CD4-positive, alpha-beta T cell (primary cell): ENCODE measurements around the gene EHMT2. TPM values are rescaled to one million over a fixed set of nuclear protein-coding genes. Genes with fewer than 3 reads are reported as not detected.

Source experiments
- ATAC-seq: fragments of 200-7000 bp; cut with Tn5 transposase; one replicate; pipeline ENCODE4 v1.10.0; 2022; ENCODE audit warnings: mild to moderate bottlenecking; ENCODE audit not compliant: poor library complexity
- CTCF ChIA-PET: fragments of 350-600 bp; sonication (Branson Sonifier 250); formaldehyde crosslinking; loops from one replicate; lab custom pipeline; 2021; ENCODE audit warnings: antibody characterized with exemption, inconsistent platforms; lab: Charles Lee
- POLR2A ChIA-PET: fragments of 350-600 bp; sonication (Branson Sonifier 250); formaldehyde crosslinking; loops from one replicate; lab custom pipeline; 2021; ENCODE audit warnings: antibody characterized with exemption, inconsistent platforms; lab: Charles Lee
- DNase-seq, 14 experiments: peaks; one replicate each; pipeline ENCODE4 v3.0.0-alpha.2; 2013 to 2020; ENCODE audit warnings: mixed read lengths in 2 of 14
- H3K27ac ChIP-seq, 2 donors: one replicate each; pipeline versions ENCODE4 v1.5.1 to v1.7.0; 2013; ENCODE audit warnings: low read length in 2 of 2, low read depth in 1 of 2, mild to moderate bottlenecking in 1 of 2
- H3K27me3 ChIP-seq, 2 experiments: 1 replicate in 1 of 2; 2 replicates in 1 of 2; pipeline versions ENCODE4 v1.6.1 to v1.7.0; 2013; ENCODE audit warnings: low read length in 2 of 2, control low read depth in 1 of 2, mild to moderate bottlenecking in 1 of 2, moderate library complexity in 1 of 2; ENCODE audit not compliant: insufficient read depth in 2 of 2, control insufficient read depth in 1 of 2
- H3K36me3 ChIP-seq: one replicate; pipeline ENCODE4 v1.6.1; 2013; ENCODE audit warnings: low read length, control low read depth; ENCODE audit not compliant: insufficient read depth
- H3K4me1 ChIP-seq: one replicate; pipeline ENCODE4 v1.6.1; 2013; ENCODE audit warnings: low read length, control low read depth; ENCODE audit not compliant: insufficient read depth
- H3K4me3 ChIP-seq: one replicate; pipeline ENCODE4 v1.5.1; 2013; ENCODE audit warnings: mild to moderate bottlenecking, low read length, moderate library complexity
- H3K9me3 ChIP-seq, 2 experiments: 1 replicate in 1 of 2; 2 replicates in 1 of 2; pipeline versions ENCODE4 v1.6.1 to v1.7.0; 2013; ENCODE audit warnings: low read length in 2 of 2, mild to moderate bottlenecking in 2 of 2, control low read depth in 1 of 2, moderate library complexity in 1 of 2; ENCODE audit not compliant: control insufficient read depth in 1 of 2, insufficient read depth in 1 of 2
- H3K27ac Mint-ChIP-seq: one replicate; pipeline ENCODE4 v1.8.0; 2020; ENCODE audit warnings: mixed read lengths
- H3K27me3 Mint-ChIP-seq: one replicate; pipeline ENCODE4 v1.8.0; 2021; ENCODE audit warnings: mixed read lengths
- H3K36me3 Mint-ChIP-seq: one replicate; pipeline ENCODE4 v1.8.0; 2021; ENCODE audit warnings: low read depth, mixed read lengths
- H3K4me1 Mint-ChIP-seq: one replicate; pipeline ENCODE4 v1.8.0; 2021; ENCODE audit warnings: low read depth, mixed read lengths
- H3K4me3 Mint-ChIP-seq: one replicate; pipeline ENCODE4 v1.8.0; 2020; ENCODE audit warnings: mild to moderate bottlenecking, mixed read lengths
- H3K9me3 Mint-ChIP-seq: one replicate; pipeline ENCODE4 v1.8.0; 2020; ENCODE audit warnings: mixed read lengths
- CTCF ChIP-seq: fragments of 200-600 bp; IDR thresholded peaks from one replicate; pipeline ENCODE4 v1.8.0; 2022; ENCODE audit warnings: antibody characterized with exemption, mild to moderate bottlenecking
- intact Hi-C, 2 experiments: fragments of 100-400 bp; cut with DNase I in 1 of 2; cut with micrococcal nuclease in 1 of 2; formaldehyde crosslinking; loops; one replicate each; pipeline versions ENCODE4 v1.15.1 to v1.9.0; 2023 to 2025; cut with DNase I, micrococcal nuclease
- total RNA-seq, 174 experiments: library from RNA in 2 of 174; stranded (reverse) in 2 of 174; gene quantifications; one replicate each; pipeline ENCODE4 v1.2.3 and lab custom pipeline; 2021 to 2026

EHMT2 gene
- total RNA-seq, 2 experiments from 2014 or later = 36.3 to 36.6 TPM

- Mint-ChIP-seq H3K4me1 (no peaks in the 10 kb centered on the region), H3K27ac (no peak overlapping the region), H3K27me3 (no peaks in the 10 kb centered on the region), H3K4me3 (no peak overlapping the region), H3K36me3 (no peaks in the 10 kb centered on the region), H3K9me3 (no peaks in the 10 kb centered on the region)
- Histone ChIP-seq H3K27ac (no peak overlapping the region), H3K27me3 (no peaks in the 10 kb centered on the region), H3K4me1 (no peaks in the 10 kb centered on the region), H3K36me3 (no peaks in the 10 kb centered on the region), H3K9me3 (no peaks in the 10 kb centered on the region), H3K4me3 (no peak overlapping the region)
- DNase-seq = no peak
- CTCF ChIA-PET = no interaction called here
- intact Hi-C loops = no loop called here
- POLR2A ChIA-PET = no interaction called here
- no peak for ATAC-seq
- no peak for TF ChIP-seq CTCF
Observed at GRCh38 chr6:31920811-31921210, 23.3 kb upstream of the EHMT2 start.

DNA sequence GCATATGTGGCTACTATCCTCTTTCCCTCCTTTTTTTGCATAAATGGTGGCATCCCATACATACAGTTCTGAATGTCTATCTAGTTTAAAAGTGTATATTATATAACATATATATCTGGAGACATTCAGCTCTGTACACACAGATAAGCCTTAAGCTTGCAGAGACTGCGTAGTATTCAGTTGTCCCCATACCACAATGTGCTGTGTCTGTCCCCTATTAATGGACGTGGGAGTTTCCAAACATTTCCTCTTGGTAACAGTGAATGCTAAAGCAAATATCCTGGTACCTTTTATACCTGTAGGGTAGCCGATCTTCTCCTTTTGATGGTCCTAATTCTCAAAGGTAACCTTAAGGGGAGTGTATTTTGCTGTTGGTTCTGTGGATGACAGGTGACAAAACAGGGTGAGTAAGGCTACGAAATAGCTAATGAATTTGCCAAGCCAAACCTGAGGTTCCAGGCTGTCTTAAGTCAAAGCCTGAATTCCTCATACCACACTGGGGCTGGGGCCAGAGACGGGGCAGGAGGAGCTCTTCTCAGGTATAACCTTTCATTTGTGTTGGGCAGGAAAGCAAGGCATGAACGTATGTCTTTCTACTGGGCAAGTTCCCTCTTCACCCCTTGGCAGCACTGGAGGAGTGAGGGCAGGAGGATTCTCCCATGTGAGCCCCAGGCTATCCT lies 22.3 kb upstream of the EHMT2 start:
- Mint-ChIP-seq H3K27me3 (no peaks in the 10 kb centered on the region), H3K4me1 (no peaks in the 10 kb centered on the region), H3K36me3 (no peaks in the 10 kb centered on the region), H3K4me3 (no peak overlapping the region), H3K27ac (no peak overlapping the region), H3K9me3 (no peaks in the 10 kb centered on the region)
- Histone ChIP-seq H3K27me3 (no peaks in the 10 kb centered on the region), H3K27ac (no peak overlapping the region), H3K4me3 (no peak overlapping the region), H3K9me3 (no peaks in the 10 kb centered on the region), H3K4me1 (no peaks in the 10 kb centered on the region), H3K36me3 (no peaks in the 10 kb centered on the region)
- TF ChIP-seq CTCF = no peak
- no peak for DNase-seq
- intact Hi-C loops = no loop called here
- no peak for ATAC-seq
- ChIA-PET POLR2A (no interaction called here), CTCF (no interaction called here)

- ATAC-seq = no peak
- no peaks in the 10 kb centered on the region for H3K27me3 Mint-ChIP-seq
- intact Hi-C loops = no loop called here
- no peaks in the 10 kb centered on the region for H3K9me3 Mint-ChIP-seq
- Histone ChIP-seq H3K4me1 (no peaks in the 10 kb centered on the region), H3K36me3 (no peaks in the 10 kb centered on the region), H3K9me3 (no peaks in the 10 kb centered on the region), H3K27me3 (no peaks in the 10 kb centered on the region), H3K27ac (no peak overlapping the region), H3K4me3 (no peak overlapping the region)
- no peak overlapping the region for H3K27ac Mint-ChIP-seq
- ChIA-PET POLR2A (no interaction called here), CTCF (no interaction called here)
- no peaks in the 10 kb centered on the region for H3K4me1 Mint-ChIP-seq
- H3K4me3 Mint-ChIP-seq = no peak overlapping the region
- no peaks in the 10 kb centered on the region for H3K36me3 Mint-ChIP-seq
- no peak for DNase-seq
- TF ChIP-seq CTCF = no peak
Observed at GRCh38 chr6:31918069-31918720, 20.7 kb upstream of the EHMT2 start.
